KBM-7 (cell line): ENCODE measurements around the gene CCRL2.

ENCODE experiments used
- DNase-seq: peaks from one replicate; pipeline ENCODE4 v3.0.0-alpha.2; 2015
- in situ Hi-C: fragments of 300-500 bp; cut with MboI; formaldehyde crosslinking; loops from 2 replicates; pipeline ENCODE4 v1.14.3; 2020; ENCODE audit warnings: low sequenced_read_pairs, low pct_unique_long_range_greater_than_20kb, mixed read lengths

Gene CCRL2

DNA sequence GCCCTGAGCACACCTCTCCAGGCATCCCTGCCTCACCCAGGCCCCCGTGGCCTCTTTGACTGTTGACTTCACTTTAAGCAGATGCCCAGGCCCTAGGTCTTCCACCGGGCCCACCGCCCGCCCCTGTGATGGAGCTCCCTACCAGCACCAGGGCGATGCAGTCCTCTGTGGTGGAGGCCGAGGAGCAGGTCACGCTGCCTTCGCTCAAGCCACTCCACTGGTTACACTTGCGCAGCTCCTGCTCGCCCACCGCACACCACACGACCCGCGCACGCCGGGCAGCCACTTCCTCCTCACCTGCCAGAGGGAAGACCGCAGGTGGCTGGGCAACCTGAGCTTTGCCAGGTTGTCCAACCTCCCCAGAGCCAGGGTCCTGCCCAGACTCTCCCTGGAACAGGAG lies 41.7 kb downstream of the CCRL2 start:
- DNase-seq: no peak
- in situ Hi-C loops: no loop called here

GRCh38 chr3:46449755-46450552 lies 42.9 kb downstream of the CCRL2 start:
- in situ Hi-C loops: no loop called here
- DNase-seq: no peak

GRCh38 chr3:46453526-46454208 lies 46.6 kb downstream of the CCRL2 start:
- in situ Hi-C loops: no loop called here
- DNase-seq: no peak

- DNase-seq: no peak
- in situ Hi-C loops: no loop called here
Measured at GRCh38 chr3:46454209-46454595, 47.1 kb downstream of the CCRL2 start.

- no peak for DNase-seq
- in situ Hi-C loops: no loop called here
Measured at GRCh38 chr3:46454606-46455005, 47.5 kb downstream of the CCRL2 start.

- DNase-seq: no peak
- in situ Hi-C loops: no loop called here
Measured at GRCh38 chr3:46455231-46456115, 48.4 kb downstream of the CCRL2 start.

GRCh38 chr3:46456118-46456517 lies 49.1 kb downstream of the CCRL2 start:
- in situ Hi-C loops: no loop called here

More at GRCh38 chr3:46456118-46456517, 49.1 kb downstream of the CCRL2 start:
- no peak for DNase-seq
